Measurements from ENCODE around the gene CALML5. TPM values are rescaled to one million over a fixed set of nuclear protein-coding genes. Genes with fewer than 3 reads are reported as not detected.

Gene CALML5
- total RNA-seq, 1 experiment from 2014 or later = not detected

- no peak for DNase-seq (ENCODE audit: low read depth)
Measured at GRCh38 chr10:5515948-5516761, 16.8 kb upstream of the CALML5 start.

GRCh38 chr10:5514226-5514850 is 15.0 kb upstream of the CALML5 start:
- DNase-seq (ENCODE audit: low read depth) = no peak

- DNase-seq (ENCODE audit: low read depth) = no peak
Measured at GRCh38 chr10:5512881-5513612, 13.7 kb upstream of the CALML5 start.

GRCh38 chr10:5512331-5512730 is 13.0 kb upstream of the CALML5 start:
- no peak for DNase-seq (ENCODE audit: low read depth)

DNA sequence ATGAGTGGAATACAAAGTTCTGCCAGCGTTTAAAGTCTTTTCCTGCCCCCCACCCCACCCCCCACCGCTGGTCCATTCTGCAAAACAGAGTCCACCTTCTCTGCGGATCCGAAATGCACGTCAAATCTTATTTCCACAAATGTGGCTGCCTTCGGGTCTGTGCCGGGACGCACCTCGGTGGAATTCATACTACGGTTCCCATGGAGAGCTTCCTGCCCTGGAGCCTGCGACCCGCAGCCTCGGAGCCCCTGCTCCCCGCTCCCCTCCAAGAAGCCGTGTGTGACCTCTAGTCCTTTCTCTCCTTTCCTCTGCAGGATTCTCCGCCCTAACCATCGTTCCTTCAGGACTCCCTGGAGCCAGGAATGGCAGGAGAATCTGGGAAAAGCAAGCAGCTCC is 12.5 kb upstream of the CALML5 start:
- no peak for DNase-seq (ENCODE audit: low read depth)

GRCh38 chr10:5511231-5511884 is 12.0 kb upstream of the CALML5 start:
- DNase-seq (ENCODE audit: low read depth) = no peak

- DNase-seq (ENCODE audit: low read depth) = no peak
Measured at GRCh38 chr10:5510281-5511072, 11.1 kb upstream of the CALML5 start.

GRCh38 chr10:5509691-5510090 is 10.3 kb upstream of the CALML5 start:
- no peak for DNase-seq (ENCODE audit: low read depth)

DNA sequence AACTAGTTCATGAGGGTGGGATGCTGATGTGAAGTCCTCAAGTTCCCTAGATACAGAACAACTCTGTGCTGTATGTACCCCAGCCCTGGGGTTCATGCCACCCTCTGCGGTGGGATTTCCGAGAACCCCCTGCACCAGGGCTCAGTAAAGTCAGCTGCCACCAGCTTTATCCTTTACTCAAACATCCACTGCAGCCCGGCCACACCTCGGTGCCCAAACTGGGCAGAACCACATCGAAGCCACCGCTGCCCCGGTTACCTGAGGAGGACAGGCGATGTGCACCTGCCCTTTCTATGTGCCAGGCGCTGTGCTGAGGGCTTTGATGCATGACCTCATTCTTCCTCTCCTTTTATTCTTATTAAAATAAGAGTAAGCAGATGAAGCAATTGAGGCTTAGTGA is 9.9 kb upstream of the CALML5 start:
- no peak for DNase-seq (ENCODE audit: low read depth)

DNA sequence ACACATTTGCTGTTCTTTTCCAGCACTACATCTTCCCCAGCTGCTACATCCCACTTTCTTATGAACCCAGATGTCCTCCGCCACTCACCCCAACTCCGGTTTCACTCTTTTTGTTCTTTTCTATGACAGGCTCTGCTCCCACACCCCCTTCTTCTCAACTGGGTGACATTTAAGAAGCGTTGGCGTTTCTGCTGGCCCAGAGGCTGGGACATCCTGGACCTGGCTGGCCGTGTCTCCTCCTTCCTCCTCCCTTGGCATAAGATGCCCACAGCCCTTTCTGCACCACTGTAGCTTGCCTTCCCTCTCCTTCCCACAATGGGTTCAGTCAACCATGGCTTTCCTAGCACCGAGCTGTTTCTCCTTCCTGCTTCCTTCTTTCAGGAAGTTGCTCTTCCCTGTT is 9.4 kb upstream of the CALML5 start:
- DNase-seq (ENCODE audit: low read depth) = no peak

GRCh38 chr10:5508161-5508604 is 8.8 kb upstream of the CALML5 start:
- no peak for DNase-seq (ENCODE audit: low read depth)

- DNase-seq (ENCODE audit: low read depth) = no peak
Measured at GRCh38 chr10:5507649-5508131, 8.3 kb upstream of the CALML5 start.

DNA sequence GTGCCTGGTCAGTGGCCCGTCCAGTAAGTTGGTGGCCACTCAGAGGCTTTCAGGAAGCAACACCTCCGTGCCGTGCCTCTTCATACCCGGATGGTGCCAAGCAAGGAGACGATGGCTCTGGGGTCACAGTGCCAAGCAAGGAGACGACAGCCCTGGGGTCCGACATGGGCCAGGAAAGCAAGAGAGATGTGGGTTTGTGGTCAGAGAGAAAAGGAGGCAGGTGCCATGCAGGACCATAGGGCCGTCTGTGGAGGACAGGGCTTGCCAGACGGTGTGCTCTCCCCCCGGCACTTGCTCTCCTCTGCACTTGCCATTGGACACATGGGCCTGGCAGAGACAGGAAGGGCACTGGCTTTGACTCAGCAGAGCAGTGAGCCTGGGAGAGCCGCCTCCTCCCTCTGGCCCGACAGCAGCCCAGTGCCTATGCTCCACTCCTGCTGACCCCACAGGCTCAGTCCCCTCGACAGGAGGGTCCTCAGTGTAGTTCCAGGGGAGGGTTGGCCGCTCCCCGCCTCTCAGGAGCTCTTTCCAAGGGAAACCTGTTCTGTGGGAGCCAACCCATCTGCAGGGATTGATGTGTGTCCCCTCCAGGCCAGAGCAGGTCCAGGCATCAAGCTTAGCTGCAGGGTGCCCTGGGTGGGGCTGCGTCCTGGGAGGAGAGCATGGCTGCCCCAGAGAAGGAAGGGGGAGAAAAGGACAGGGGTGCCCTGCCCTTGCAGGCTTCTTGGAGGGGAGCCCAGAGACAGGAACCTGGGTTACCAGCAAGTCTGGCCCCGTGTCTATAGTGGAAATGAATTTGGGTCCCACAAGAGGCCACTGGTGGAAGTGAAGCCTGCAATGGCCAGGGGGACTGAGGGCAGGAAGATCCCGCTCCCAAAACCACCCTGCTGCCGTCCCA is 7.6 kb upstream of the CALML5 start:
- DNase-seq (ENCODE audit: low read depth) = no peak

GRCh38 chr10:5506246-5506645 is 6.9 kb upstream of the CALML5 start:
- no peak for DNase-seq (ENCODE audit: low read depth)

DNA sequence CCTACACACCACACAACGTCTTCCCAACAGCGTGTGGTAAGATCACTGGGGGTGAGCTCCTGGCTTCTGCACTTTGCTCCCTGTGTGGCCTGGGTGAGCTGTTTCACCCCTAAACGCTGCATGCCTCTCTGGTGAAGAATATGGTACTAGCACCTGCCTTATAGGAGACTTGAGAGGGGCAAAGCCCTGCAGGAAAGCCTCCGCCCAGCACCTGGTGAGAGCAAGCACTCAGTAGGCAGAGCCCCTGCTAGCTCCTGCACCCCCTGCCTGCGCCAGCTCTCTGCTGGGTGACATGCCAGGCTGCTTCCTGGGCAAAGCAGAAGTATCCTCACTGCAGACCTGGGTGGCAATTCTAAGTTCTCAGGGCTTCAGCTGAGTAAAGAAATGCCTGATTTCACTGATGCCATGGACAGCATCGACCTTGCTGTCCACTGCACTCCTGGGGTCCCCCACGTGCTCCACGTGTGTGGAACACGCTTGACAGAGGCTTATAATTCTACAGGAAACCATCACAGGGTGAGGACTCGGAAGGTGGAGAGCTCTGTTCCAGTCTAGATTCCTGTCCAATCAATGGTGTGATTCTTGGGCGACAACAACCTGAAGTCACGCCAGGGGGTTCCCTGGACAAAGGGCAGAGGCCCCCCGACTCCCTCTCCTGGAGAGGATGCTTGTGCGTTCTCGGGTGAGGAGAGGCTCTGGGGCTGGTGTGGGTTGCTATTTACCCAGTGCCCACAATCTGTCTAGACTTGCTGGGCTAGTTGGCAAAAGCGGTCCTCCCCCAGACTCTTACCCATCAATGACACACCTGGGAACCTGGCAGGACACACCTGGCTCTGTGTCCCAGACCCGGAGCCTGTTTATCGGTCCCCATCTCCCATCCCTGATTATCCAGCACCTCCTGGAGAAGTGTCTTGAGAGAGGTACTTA is 5.0 kb upstream of the CALML5 start:
- DNase-seq (ENCODE audit: low read depth) = no peak

DNA sequence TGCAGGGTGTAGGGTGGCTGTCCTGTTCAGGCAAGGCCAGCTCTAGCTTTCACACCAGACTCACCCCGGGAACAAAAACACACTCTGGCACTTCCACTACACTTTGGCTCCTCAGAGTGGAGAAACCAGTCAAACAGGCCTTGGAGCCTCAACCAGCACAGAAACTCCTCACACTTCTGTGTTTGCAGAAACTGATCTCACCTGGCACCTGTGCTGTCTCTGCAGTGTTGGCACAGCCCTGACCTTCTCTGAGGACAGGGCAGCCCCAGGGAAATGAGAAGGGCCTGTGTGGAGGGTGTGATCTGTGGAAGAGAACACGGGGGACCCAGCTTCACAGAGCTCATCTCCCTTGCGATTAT is 4.1 kb upstream of the CALML5 start:
- no peak for DNase-seq (ENCODE audit: low read depth)

DNA sequence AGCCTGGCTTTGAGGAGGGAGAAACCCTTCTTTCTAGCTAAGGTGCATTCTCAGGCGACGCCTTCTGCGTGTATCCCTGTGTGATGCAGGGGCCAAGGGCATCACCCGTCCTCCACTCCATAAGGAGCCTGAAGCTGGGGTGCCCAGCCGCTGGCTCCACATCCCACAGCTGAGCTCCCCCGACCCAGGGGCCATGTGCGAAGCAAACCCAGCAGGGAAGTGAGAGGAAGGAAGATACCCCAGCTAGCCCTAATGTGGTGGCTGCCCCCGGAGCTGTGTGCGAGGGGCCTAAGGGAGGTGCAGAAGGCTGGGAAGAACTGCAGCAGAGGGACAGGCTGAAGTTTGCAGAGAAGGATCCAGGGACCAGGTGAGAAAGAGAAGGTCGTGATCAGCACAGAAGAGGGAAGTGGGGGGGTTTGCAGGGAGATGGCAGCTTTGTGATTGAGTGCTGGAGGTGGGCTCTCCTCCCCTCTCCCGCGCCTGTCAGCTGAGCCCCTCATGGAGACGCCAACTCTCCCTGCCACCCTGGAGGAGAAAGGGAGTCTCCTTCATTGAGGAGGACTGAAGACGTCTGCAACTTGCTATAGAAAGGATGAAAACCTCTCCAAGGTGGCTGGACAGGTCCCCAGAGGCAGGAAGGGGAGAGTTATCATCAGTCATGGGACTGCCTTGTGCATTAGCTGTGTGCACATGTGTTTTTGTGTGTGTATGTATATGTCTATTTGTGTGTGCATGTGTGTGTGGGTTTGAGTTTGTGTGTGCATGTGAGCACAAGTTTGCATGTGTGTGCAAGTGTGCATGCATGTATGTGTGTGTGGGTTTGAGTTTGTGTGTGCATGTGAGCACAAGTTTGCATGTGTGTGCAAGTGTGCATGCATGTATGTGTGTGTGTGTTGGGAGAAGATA is 3.5 kb upstream of the CALML5 start:
- DNase-seq (ENCODE audit: low read depth) = no peak

GRCh38 chr10:5502061-5502521 is 2.7 kb upstream of the CALML5 start:
- no peak for DNase-seq (ENCODE audit: low read depth)

All from M059J (cell line).